Measurements from ENCODE around the gene GPR155.
"Not testable (repeated sequence)": the region's sequence is repeated elsewhere in the genome, so short reads cannot be mapped to it uniquely, and the experiment has no call there.

Gene GPR155

DNA sequence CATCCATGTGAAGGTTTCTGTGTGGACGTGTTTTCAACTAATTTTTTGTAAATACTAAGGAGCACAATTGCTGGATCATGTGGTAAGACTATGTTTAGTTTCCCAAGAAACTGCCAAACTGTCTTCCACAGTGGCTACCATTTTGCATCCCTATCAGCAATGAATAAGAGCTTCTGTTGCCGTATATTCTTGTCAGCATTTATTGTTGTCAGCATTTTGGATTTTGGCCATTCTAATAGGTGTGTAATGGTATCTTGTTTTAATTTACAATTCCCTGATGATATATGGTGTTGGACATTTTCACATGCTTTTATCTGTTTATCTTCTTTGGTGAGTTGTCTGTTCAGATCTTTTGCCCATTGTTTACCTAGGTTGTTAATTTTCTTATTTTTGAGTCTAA lies 56.8 kb downstream of the GPR155 start:
- Histone ChIP-seq H3K9me2 (replicated peaks; ENCODE audit: low read depth, low read length) (no peaks in the 10 kb centered on the region), H3K4me1 (ENCODE audit: insufficient read depth, low read length, poor library complexity, severe bottlenecking) (no peaks in the 10 kb centered on the region), H2AFZ (ENCODE audit: low read length) (no peak overlapping the region), H3K79me2 (ENCODE audit: insufficient read depth, low read length) (no peaks in the 10 kb centered on the region), H3K4me2 (ENCODE audit: low read depth, low read length, poor library complexity, severe bottlenecking) (no peak overlapping the region), H3K36me3 (ENCODE audit: insufficient read depth, low read length) (0 out of 2 replicates have a peak, but pooled peaks cover 4% of the 10 kb centered on the region), H3K27me3 (ENCODE audit: insufficient read depth, low read length, poor library complexity, severe bottlenecking) (no peaks in the 10 kb centered on the region), H3F3A (ENCODE audit: low read depth) (no peaks in the 10 kb centered on the region), H3K9me3 (ENCODE audit: insufficient read depth, low read depth, low read length) (no peaks in the 10 kb centered on the region), H3K4me3 (ENCODE audit: low read length, poor library complexity, severe bottlenecking) (no peak overlapping the region), H3K9ac (ENCODE audit: low read depth, low read length, poor library complexity, severe bottlenecking) (no peak overlapping the region), H4K20me1 (ENCODE audit: insufficient read depth, low read length, poor library complexity, severe bottlenecking) (no peaks in the 10 kb centered on the region)
- TF ChIP-seq EZH2phosphoT487 (IDR thresholded peaks at IDR 0.05; ENCODE audit: borderline replicate concordance), result no peak
- TF ChIP-seq, protein P1, sequence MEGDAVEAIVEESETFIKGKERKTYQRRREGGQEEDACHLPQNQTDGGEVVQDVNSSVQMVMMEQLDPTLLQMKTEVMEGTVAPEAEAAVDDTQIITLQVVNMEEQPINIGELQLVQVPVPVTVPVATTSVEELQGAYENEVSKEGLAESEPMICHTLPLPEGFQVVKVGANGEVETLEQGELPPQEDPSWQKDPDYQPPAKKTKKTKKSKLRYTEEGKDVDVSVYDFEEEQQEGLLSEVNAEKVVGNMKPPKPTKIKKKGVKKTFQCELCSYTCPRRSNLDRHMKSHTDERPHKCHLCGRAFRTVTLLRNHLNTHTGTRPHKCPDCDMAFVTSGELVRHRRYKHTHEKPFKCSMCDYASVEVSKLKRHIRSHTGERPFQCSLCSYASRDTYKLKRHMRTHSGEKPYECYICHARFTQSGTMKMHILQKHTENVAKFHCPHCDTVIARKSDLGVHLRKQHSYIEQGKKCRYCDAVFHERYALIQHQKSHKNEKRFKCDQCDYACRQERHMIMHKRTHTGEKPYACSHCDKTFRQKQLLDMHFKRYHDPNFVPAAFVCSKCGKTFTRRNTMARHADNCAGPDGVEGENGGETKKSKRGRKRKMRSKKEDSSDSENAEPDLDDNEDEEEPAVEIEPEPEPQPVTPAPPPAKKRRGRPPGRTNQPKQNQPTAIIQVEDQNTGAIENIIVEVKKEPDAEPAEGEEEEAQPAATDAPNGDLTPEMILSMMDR (conservative IDR thresholded peaks at IDR 0.05; ENCODE audit: low read length), result no peak

DNA sequence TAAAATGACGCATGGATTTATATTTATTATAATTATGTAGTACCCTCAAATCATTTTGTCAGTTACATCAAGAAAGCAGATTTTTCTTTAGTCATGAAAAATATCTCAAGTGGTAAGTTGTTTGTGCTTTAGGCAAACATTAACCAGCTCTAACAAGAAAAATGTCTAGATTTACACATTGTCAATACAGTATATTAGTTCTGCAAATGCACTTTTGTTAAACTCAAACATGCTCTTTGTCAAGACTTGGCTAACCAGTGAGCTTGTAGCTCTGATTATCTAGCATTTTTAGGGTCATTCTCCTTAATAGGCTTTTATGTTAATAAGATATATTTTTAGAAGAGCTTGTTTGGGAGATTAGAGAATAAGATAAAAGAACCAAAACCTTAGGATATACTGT lies 58.6 kb downstream of the GPR155 start:
- H3F3A ChIP-seq (ENCODE audit: low read depth), result no peaks in the 10 kb centered on the region
- 0 out of 2 replicates have a peak, but pooled peaks cover 4% of the 10 kb centered on the region for H3K36me3 ChIP-seq (ENCODE audit: insufficient read depth, low read length)
- no peaks in the 10 kb centered on the region for H3K4me1 ChIP-seq (ENCODE audit: insufficient read depth, low read length, poor library complexity, severe bottlenecking)
- no peak for TF ChIP-seq EZH2phosphoT487 (IDR thresholded peaks at IDR 0.05; ENCODE audit: borderline replicate concordance)
- TF ChIP-seq, protein P1 (conservative IDR thresholded peaks at IDR 0.05; ENCODE audit: low read length), result no peak
- no peak overlapping the region for H3K4me2 ChIP-seq (ENCODE audit: low read depth, low read length, poor library complexity, severe bottlenecking)
- H2AFZ ChIP-seq (ENCODE audit: low read length), result no peak overlapping the region
- H3K27me3 ChIP-seq (ENCODE audit: insufficient read depth, low read length, poor library complexity, severe bottlenecking), result no peaks in the 10 kb centered on the region
- H3K9me3 ChIP-seq (ENCODE audit: insufficient read depth, low read depth, low read length), result no peaks in the 10 kb centered on the region
- H3K4me3 ChIP-seq (ENCODE audit: low read length, poor library complexity, severe bottlenecking), result no peak overlapping the region
- H4K20me1 ChIP-seq (ENCODE audit: insufficient read depth, low read length, poor library complexity, severe bottlenecking), result no peaks in the 10 kb centered on the region
- no peaks in the 10 kb centered on the region for H3K79me2 ChIP-seq (ENCODE audit: insufficient read depth, low read length)
- H3K9me2 ChIP-seq (replicated peaks; ENCODE audit: low read depth, low read length), result no peaks in the 10 kb centered on the region
- no peak overlapping the region for H3K9ac ChIP-seq (ENCODE audit: low read depth, low read length, poor library complexity, severe bottlenecking)

DNA sequence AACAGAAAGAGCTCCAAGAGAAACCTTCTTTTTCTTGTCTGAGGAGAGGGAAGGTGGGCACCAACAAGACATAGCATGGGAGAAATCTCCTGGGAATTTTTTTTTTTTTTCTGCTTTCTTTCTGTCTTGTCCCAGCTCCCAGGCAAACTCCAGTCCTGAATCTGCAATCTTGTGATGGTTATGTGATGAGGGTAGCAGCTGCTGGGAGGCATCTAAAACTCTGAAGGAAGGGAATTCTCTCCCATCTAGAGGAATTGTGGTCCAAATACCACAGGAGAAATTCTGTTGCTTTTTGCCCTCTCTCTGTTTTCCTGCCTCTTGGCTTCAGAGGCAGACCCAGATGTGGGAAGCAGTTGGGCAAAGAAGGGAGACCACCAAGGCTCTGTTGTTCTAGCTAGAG lies 74.6 kb downstream of the GPR155 start:
- Histone ChIP-seq H3K4me3 (ENCODE audit: low read length, poor library complexity, severe bottlenecking) (no peak overlapping the region), H3K9ac (ENCODE audit: low read depth, low read length, poor library complexity, severe bottlenecking) (no peak overlapping the region), H3K27me3 (ENCODE audit: insufficient read depth, low read length, poor library complexity, severe bottlenecking) (no peaks in the 10 kb centered on the region), H3K9me2 (replicated peaks; ENCODE audit: low read depth, low read length) (no peaks in the 10 kb centered on the region), H3F3A (ENCODE audit: low read depth) (no peaks in the 10 kb centered on the region), H2AFZ (ENCODE audit: low read length) (no peak overlapping the region), H3K9me3 (ENCODE audit: insufficient read depth, low read depth, low read length) (no peaks in the 10 kb centered on the region), H3K4me2 (ENCODE audit: low read depth, low read length, poor library complexity, severe bottlenecking) (no peak overlapping the region), H3K36me3 (ENCODE audit: insufficient read depth, low read length) (0 out of 2 replicates have a peak, but pooled peaks cover 4% of the 10 kb centered on the region), H3K79me2 (ENCODE audit: insufficient read depth, low read length) (no peaks in the 10 kb centered on the region), H3K4me1 (ENCODE audit: insufficient read depth, low read length, poor library complexity, severe bottlenecking) (no peaks in the 10 kb centered on the region), H4K20me1 (ENCODE audit: insufficient read depth, low read length, poor library complexity, severe bottlenecking) (no peaks in the 10 kb centered on the region)
- TF ChIP-seq, protein P1 (conservative IDR thresholded peaks at IDR 0.05; ENCODE audit: low read length), result no peak
- no peak for TF ChIP-seq EZH2phosphoT487 (IDR thresholded peaks at IDR 0.05; ENCODE audit: borderline replicate concordance)

DNA sequence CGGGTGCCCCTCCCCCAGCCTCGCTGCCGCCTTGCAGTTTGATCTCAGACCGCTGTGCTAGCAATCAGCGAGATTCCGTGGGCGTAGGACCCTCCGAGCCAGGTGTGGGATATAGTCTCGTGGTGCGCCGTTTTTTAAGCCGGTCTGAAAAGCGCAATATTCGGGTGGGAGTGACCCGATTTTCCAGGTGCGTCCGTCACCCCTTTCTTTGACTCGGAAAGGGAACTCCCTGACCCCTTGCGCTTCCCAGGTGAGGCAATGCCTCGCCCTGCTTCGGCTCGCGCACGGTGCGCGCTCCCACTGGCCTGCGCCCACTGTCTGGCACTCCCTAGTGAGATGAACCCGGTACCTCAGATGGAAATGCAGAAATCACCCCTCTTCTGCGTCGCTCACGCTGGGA lies 76.8 kb downstream of the GPR155 start:
- not testable (repeated sequence) for H3K4me3 ChIP-seq (ENCODE audit: low read length, poor library complexity, severe bottlenecking); H3K4me2 ChIP-seq (ENCODE audit: low read depth, low read length, poor library complexity, severe bottlenecking); H3K36me3 ChIP-seq (ENCODE audit: insufficient read depth, low read length); H2AFZ ChIP-seq (ENCODE audit: low read length); H3K9ac ChIP-seq (ENCODE audit: low read depth, low read length, poor library complexity, severe bottlenecking); H3K9me2 ChIP-seq (replicated peaks; ENCODE audit: low read depth, low read length); H4K20me1 ChIP-seq (ENCODE audit: insufficient read depth, low read length, poor library complexity, severe bottlenecking); H3F3A ChIP-seq (ENCODE audit: low read depth); H3K27me3 ChIP-seq (ENCODE audit: insufficient read depth, low read length, poor library complexity, severe bottlenecking); H3K79me2 ChIP-seq (ENCODE audit: insufficient read depth, low read length); H3K4me1 ChIP-seq (ENCODE audit: insufficient read depth, low read length, poor library complexity, severe bottlenecking); H3K9me3 ChIP-seq (ENCODE audit: insufficient read depth, low read depth, low read length)

Measured in Loucy (cell line).